GM10266 (cell line): ENCODE data around the gene TMOD1.

Source experiments
- DNase-seq: peaks from one replicate; pipeline ENCODE4 v3.0.0; 2012; ENCODE audit errors: extremely low spot score
- CTCF ChIP-seq: IDR thresholded peaks from 2 replicates; pipeline ENCODE4 v1.5.1; 2012; ENCODE audit warnings: mild to moderate bottlenecking, low read depth; ENCODE audit not compliant: control insufficient read depth, insufficient read depth; ENCODE audit errors: missing control alignments

TMOD1 gene

GRCh38 chr9:97529363-97530076 lies 28.1 kb downstream of the TMOD1 start:
- peak; percentile 62 for DNase-seq
- no peak for TF ChIP-seq CTCF

- TF ChIP-seq CTCF, result no peak
- DNase-seq, result no peak
Measured at GRCh38 chr9:97531888-97532376, 30.5 kb downstream of the TMOD1 start.

GRCh38 chr9:97534185-97534584 lies 32.7 kb downstream of the TMOD1 start:
- no peak for TF ChIP-seq CTCF
- DNase-seq, result no peak

GRCh38 chr9:97534961-97535594 lies 33.6 kb downstream of the TMOD1 start:
- DNase-seq, result no peak
- no peak for TF ChIP-seq CTCF

GRCh38 chr9:97535771-97536170 lies 34.3 kb downstream of the TMOD1 start:
- no peak for TF ChIP-seq CTCF
- DNase-seq, result no peak

- DNase-seq, result no peak
- TF ChIP-seq CTCF, result no peak
Measured at GRCh38 chr9:97536480-97536879, 35.0 kb downstream of the TMOD1 start.

GRCh38 chr9:97543561-97543960 lies 42.1 kb downstream of the TMOD1 start:
- TF ChIP-seq CTCF, result no peak
- DNase-seq, result no peak
